ENCODE measurements around the gene PPP2R5C.

GRCh38 chr14:101823511-101824120 lies 62.1 kb downstream of the PPP2R5C start:
- no peak for TF ChIP-seq CTCF (IDR thresholded peaks at IDR 0.05)
- no peak for TF ChIP-seq SIN3A (IDR thresholded peaks at IDR 0.05; ENCODE audit: borderline replicate concordance, insufficient read depth, low read depth, low read length)
- TF ChIP-seq REST (IDR thresholded peaks at IDR 0.05; ENCODE audit: insufficient read depth in 1 of 2, low read depth in 2 of 2, low read length in 1 of 2): no peak
